ENCODE data around the gene KLHDC3. TPM values are rescaled to one million over a fixed set of nuclear protein-coding genes. Genes with fewer than 3 reads are reported as not detected.

Gene KLHDC3
- total and polyA plus RNA-seq, 2 of the 13 experiments (the other 11 are each of a cell fraction or from before 2014, with no cell fraction given), result 78.3 to 91.5 TPM

DNA sequence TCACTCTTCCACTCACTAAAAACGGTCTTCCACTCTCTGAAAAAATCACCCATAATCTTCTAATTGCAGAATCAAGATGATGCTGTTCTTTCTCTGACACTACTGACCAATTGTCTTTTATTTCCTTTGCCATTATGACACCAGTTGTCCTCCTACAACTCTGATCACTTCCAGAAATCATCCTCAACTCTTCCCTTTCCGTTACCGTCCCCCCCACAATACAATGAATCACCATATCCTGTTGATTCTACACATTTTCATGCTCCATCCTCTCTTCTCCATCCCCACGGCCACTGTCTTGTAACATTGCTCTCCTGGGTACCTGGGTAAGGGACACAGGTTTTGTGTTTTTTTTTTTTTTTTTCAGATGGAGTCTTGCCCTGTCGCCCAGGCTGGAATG is 32.2 kb upstream of the KLHDC3 start:
- H3K4me3 ChIP-seq (replicated peaks in 1 of 3; ENCODE audit: insufficient read depth in 1 of 3, low read depth in 2 of 3, low read length in 3 of 3), result no peak overlapping the region
- no peak for DNase-seq (ENCODE audit: low spot score)
- POLR2A ChIA-PET, result no interaction called here
- BruUV-seq (replicated peaks), result no TSS peak
- CTCF ChIA-PET (ENCODE audit: low intra/inter-chr PET ratio, low total read pairs), result no interaction called here
- no peaks in the 10 kb centered on the region for H4K20me1 ChIP-seq (ENCODE audit: insufficient read depth, low read length)
- H3K9ac ChIP-seq (ENCODE audit: insufficient read depth, low read depth, low read length), result no peak overlapping the region
- in situ Hi-C loops (cut with HindIII; ENCODE audit: extremely low pct_ligation_motif_present, low pct_unique_long_range_greater_than_20kb), result no loop called here
- no peak for ATAC-seq
- H3K27me3 ChIP-seq (ENCODE audit: control insufficient read depth in 1 of 2, insufficient read depth in 2 of 2, low read length in 2 of 2), result no peaks in the 10 kb centered on the region; a peak in 1 of 5 replicates
- 65% methylated on average over 5 of the region's 5 CpGs for WGBS (ENCODE audit: low lambda C conversion rate)
- peak overlapping the region; percentile 43 for H2AFZ ChIP-seq (ENCODE audit: low read length)
- no peaks in the 10 kb centered on the region for H3K36me3 ChIP-seq (replicated peaks in 1 of 2; ENCODE audit: control insufficient read depth in 1 of 2, insufficient read depth in 2 of 2, low read length in 2 of 2)
- H3K4me2 ChIP-seq (ENCODE audit: low read depth, low read length), result peak overlapping the region; percentile 32; the same call in 1 of the 2 replicates
- peaks cover 27% of the 10 kb centered on the region for H3K79me2 ChIP-seq (ENCODE audit: insufficient read depth, low read length)
- H3K9me3 ChIP-seq (ENCODE audit: low read length), result no peaks in the 10 kb centered on the region
- H3K27ac ChIP-seq (ENCODE audit: extremely low read length, insufficient read depth, low read length), result no peak overlapping the region
- no peak for FAIRE-seq
- peaks cover 56% of the 10 kb centered on the region for H3K4me1 ChIP-seq (ENCODE audit: insufficient read depth, low read length)
- TF ChIP-seq, protein P1, sequence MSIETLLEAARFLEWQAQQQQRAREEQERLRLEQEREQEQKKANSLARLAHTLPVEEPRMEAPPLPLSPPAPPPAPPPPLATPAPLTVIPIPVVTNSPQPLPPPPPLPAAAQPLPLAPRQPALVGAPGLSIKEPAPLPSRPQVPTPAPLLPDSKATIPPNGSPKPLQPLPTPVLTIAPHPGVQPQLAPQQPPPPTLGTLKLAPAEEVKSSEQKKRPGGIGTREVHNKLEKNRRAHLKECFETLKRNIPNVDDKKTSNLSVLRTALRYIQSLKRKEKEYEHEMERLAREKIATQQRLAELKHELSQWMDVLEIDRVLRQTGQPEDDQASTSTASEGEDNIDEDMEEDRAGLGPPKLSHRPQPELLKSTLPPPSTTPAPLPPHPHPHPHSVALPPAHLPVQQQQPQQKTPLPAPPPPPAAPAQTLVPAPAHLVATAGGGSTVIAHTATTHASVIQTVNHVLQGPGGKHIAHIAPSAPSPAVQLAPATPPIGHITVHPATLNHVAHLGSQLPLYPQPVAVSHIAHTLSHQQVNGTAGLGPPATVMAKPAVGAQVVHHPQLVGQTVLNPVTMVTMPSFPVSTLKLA (IDR thresholded peaks at IDR 0.05), result no peak
- TF ChIP-seq ZNF567 (CRISPR knock-in tag; IDR thresholded peaks at IDR 0.05; ENCODE audit: borderline replicate concordance), result no peak
- TF ChIP-seq TAF1 (CRISPR knock-in tag; IDR thresholded peaks at IDR 0.05), result no peak
- no peak for TF ChIP-seq MLXIP (CRISPR knock-in tag; IDR thresholded peaks at IDR 0.05; ENCODE audit: borderline replicate concordance)
- no peak for TF ChIP-seq ZNF546 (CRISPR knock-in tag; conservative IDR thresholded peaks at IDR 0.05)
- TF ChIP-seq, protein P2, sequence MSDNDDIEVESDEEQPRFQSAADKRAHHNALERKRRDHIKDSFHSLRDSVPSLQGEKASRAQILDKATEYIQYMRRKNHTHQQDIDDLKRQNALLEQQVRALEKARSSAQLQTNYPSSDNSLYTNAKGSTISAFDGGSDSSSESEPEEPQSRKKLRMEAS (IDR thresholded peaks at IDR 0.05), result no peak
- TF ChIP-seq ZEB1 (IDR thresholded peaks at IDR 0.05; ENCODE audit: insufficient replicate concordance, low read depth), result no peak
- TF ChIP-seq, protein P3, sequence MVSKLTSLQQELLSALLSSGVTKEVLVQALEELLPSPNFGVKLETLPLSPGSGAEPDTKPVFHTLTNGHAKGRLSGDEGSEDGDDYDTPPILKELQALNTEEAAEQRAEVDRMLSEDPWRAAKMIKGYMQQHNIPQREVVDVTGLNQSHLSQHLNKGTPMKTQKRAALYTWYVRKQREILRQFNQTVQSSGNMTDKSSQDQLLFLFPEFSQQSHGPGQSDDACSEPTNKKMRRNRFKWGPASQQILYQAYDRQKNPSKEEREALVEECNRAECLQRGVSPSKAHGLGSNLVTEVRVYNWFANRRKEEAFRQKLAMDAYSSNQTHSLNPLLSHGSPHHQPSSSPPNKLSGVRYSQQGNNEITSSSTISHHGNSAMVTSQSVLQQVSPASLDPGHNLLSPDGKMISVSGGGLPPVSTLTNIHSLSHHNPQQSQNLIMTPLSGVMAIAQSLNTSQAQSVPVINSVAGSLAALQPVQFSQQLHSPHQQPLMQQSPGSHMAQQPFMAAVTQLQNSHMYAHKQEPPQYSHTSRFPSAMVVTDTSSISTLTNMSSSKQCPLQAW (CRISPR knock-in tag; IDR thresholded peaks at IDR 0.05), result no peak
- intact Hi-C loops (cut with micrococcal nuclease; ENCODE audit: unreplicated experiment), result no loop called here
